ENCODE measurements around the gene MTUS2.
"Not testable (repeated sequence)": the region's sequence is repeated elsewhere in the genome, so short reads cannot be mapped to it uniquely, and the experiment has no call there.

GRCh38 chr13:29211162-29211561 lies 391.0 kb downstream of the MTUS2 start:
- not testable (repeated sequence) for TF ChIP-seq CTCF (IDR thresholded peaks at IDR 0.05; ENCODE audit: insufficient read depth, low read length, poor library complexity, severe bottlenecking); EZH2phosphoT487 (conservative IDR thresholded peaks at IDR 0.05; ENCODE audit: low read length)

Data from SU-DHL-6 (cell line).